A549 treated with Mapracorat at 1 μM for 4 hours (cell line): ENCODE results near the gene PARN. TPM values are rescaled to one million over a fixed set of nuclear protein-coding genes. Genes with fewer than 3 reads are reported as not detected.

ENCODE experiments used
- total RNA-seq: library from RNA; stranded (reverse); fragments of 200-300 nt; extraction: Qiagen RNA extraction; gene quantifications from 5 replicates; pipeline ENCODE4 v1.2.3, GENCODE V29; 2022

The PARN gene, protein sequence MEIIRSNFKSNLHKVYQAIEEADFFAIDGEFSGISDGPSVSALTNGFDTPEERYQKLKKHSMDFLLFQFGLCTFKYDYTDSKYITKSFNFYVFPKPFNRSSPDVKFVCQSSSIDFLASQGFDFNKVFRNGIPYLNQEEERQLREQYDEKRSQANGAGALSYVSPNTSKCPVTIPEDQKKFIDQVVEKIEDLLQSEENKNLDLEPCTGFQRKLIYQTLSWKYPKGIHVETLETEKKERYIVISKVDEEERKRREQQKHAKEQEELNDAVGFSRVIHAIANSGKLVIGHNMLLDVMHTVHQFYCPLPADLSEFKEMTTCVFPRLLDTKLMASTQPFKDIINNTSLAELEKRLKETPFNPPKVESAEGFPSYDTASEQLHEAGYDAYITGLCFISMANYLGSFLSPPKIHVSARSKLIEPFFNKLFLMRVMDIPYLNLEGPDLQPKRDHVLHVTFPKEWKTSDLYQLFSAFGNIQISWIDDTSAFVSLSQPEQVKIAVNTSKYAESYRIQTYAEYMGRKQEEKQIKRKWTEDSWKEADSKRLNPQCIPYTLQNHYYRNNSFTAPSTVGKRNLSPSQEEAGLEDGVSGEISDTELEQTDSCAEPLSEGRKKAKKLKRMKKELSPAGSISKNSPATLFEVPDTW
- total RNA-seq, result 36.0 to 53.1 TPM (median 37.2 TPM) in 5 replicates

DNA sequence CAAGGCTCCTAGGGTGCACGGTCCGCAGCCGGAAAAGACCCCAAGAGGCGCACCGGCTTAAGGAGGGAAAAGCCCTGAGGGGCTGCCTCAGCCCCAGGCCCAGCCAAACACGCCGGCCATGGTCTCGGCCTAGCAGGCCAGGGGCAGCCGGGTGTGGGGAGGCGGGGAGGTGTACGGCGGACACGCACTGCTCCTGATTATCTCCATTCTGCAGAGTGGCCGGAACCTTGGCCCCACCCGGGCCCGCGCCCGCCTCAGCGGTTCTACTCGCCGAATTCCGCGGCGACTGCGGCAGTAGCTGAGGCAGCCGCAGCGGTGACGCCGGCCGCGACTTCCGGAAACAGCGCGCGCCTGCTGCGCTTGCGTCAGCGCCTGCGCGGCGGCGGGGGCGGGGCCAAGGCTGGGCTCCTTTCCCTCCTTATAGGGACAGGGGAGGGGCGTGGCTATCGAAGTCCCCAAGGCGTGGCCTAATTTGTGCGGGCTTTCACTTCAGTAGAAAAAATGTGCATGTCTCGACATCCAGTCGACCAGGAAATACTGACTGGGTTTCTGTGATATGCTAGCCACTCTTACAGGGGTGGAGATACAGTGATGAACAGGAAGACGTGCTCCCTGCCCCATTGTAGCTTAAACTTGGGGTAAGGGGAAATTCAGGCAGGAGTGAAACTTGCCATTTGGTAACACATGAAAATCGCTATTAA lies at the start of gene PARN:
TSS of gene PARN (minus strand) at position 342 of the 701 bp plus-strand sequence. CDS start at position 207, 135 bp downstream.

DNA sequence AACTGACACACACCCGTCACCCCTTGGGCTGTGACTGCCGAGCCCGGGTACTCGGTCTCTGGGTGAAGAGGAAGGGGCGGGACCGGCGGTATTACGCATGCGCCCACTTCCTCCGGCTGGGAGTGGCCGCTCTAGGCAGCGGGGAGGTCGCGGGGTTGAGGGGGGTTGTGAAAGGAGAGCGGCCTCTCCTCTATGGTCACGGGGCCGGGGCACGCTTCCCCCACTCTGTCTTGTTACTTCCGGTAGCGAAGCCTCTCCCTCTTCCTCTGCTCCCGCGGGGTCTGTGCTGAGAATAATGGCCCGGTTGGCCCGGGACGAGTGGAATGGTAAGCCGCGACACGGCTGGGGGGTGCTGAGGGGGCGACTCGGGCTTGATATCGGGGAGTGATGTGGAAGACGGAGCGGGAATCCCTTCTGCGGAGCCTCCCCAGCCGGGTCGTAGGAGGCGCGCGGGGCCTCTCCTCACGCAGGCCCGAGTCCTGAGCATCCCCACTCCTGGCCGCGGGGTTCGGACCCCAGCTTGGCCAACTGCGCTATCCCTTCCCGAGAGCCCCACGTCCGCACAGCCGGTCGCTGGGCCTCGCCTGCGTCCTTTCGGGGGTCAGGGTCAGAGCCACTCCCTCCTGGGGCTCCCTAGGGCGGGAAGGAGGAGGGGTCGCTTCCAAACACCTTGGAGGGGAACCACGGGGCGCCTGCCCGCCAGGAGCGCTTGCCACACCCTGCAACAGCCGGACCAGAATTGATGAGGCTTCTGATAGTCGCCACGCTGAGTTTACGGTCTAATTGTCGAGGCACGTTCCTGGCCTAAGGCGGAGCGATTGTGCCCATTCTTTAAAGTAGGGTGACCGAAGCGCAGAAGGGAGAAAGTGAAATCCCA lies 2.9 kb upstream of the PARN start, which contains the start of gene BFAR:
TSS of gene BFAR (plus strand) at position 259 of the 877 bp plus-strand sequence. CDS start 11,396 bp downstream, outside the sequence.

Other genes with a start within 250 kb of the PARN start
- gene BFAR, start 2.7 kb upstream of the PARN start, total RNA-seq, result 111 to 139 TPM (median 126 TPM) in 5 replicates
- 0.24 to 0.65 TPM (median 0.31 TPM) in 5 replicates for gene PLA2G10, start 64.0 kb upstream of the PARN start, total RNA-seq
- gene NPIPA3, start 73.2 kb upstream of the PARN start, total RNA-seq, result 1.0 to 1.8 TPM (median 1.6 TPM) in 5 replicates
- gene NPIPA2, start 112.3 kb upstream of the PARN start, total RNA-seq, result 0.78 to 2.5 TPM (median 1.8 TPM) in 5 replicates
- gene NOMO1, start 203.5 kb upstream of the PARN start, total RNA-seq, result 91.2 to 100 TPM (median 98.3 TPM) in 5 replicates